Astrocyte of the spinal cord (primary cell): Measurements from ENCODE around the gene FRMD5.

ENCODE experiments used
- DNase-seq: peaks from one replicate; pipeline ENCODE4 v3.0.0; 2011; ENCODE audit warnings: low read depth, low spot score
- H3K4me3 ChIP-seq: 2 replicates; pipeline ENCODE4 v1.5.1; 2011; ENCODE audit warnings: low read depth, mild to moderate bottlenecking, low read length, moderate library complexity
- CTCF ChIP-seq: IDR thresholded peaks from 2 replicates; pipeline ENCODE4 v1.5.1; 2012; ENCODE audit warnings: low read depth, mild to moderate bottlenecking, low read length, inconsistent platforms
- in situ Hi-C: cut with HindIII; loops from 2 replicates; pipeline ENCODE4 v1.10.0; 2017; ENCODE audit warnings: low sequenced_read_pairs

Gene FRMD5

GRCh38 chr15:43948691-43949325 is 246.3 kb downstream of the FRMD5 start:
- in situ Hi-C loops: no loop called here
- DNase-seq: no peak

GRCh38 chr15:43943511-43943910 is 251.6 kb downstream of the FRMD5 start:
- peak; percentile 51 for DNase-seq
- no peak overlapping the region for H3K4me3 ChIP-seq
- in situ Hi-C loops: no loop called here
- no peak for TF ChIP-seq CTCF

More at GRCh38 chr15:43948691-43949325, 246.3 kb downstream of the FRMD5 start:
- no peak for TF ChIP-seq CTCF
- no peak overlapping the region for H3K4me3 ChIP-seq

- no peak overlapping the region for H3K4me3 ChIP-seq
- no peak for TF ChIP-seq CTCF
- DNase-seq: no peak
- in situ Hi-C loops: no loop called here
Observed at GRCh38 chr15:43942194-43942593, 252.9 kb downstream of the FRMD5 start.

GRCh38 chr15:43941555-43941954 is 253.5 kb downstream of the FRMD5 start:
- in situ Hi-C loops: no loop called here
- DNase-seq: no peak
- no peak overlapping the region for H3K4me3 ChIP-seq
- no peak for TF ChIP-seq CTCF

GRCh38 chr15:43941071-43941470 is 254.0 kb downstream of the FRMD5 start:
- no peak for TF ChIP-seq CTCF
- no peak for DNase-seq
- H3K4me3 ChIP-seq: no peak overlapping the region
- in situ Hi-C loops: no loop called here

- in situ Hi-C loops: no loop called here
- no peak overlapping the region for H3K4me3 ChIP-seq
- peak; percentile 22 for DNase-seq
- peak; percentile 66 for TF ChIP-seq CTCF
Observed at GRCh38 chr15:43939070-43939469, 256.0 kb downstream of the FRMD5 start.
